Trophoblast cell (in vitro differentiated cells and primary cell): ENCODE results near the gene NXN.
"Not testable (repeated sequence)": the region's sequence is repeated elsewhere in the genome, so short reads cannot be mapped to it uniquely, and the experiment has no call there.

Experiments
- DNase-seq, 2 donors: peaks; one replicate each; pipeline ENCODE4 v3.0.0-alpha.2; 2016
- H2AFZ ChIP-seq: 2 replicates; pipeline ENCODE4 v1.6.1; 2013; ENCODE audit warnings: low read length, moderate library complexity, mild to moderate bottlenecking; ENCODE audit not compliant: insufficient read depth, poor library complexity
- H2AK5ac ChIP-seq: 2 replicates; pipeline ENCODE4 v1.6.1; 2013; ENCODE audit warnings: mild to moderate bottlenecking, low read length
- H2BK120ac ChIP-seq: 2 replicates; pipeline ENCODE4 v1.6.1; 2013; ENCODE audit warnings: low read length, mild to moderate bottlenecking, moderate library complexity; ENCODE audit not compliant: insufficient read depth, poor library complexity
- H2BK12ac ChIP-seq: 2 replicates; pipeline ENCODE4 v1.6.1; 2013; ENCODE audit warnings: mild to moderate bottlenecking, low read length, moderate library complexity
- H2BK5ac ChIP-seq: 2 replicates; pipeline ENCODE4 v1.6.1; 2013; ENCODE audit warnings: low read length, low read depth, moderate library complexity, mild to moderate bottlenecking; ENCODE audit not compliant: poor library complexity
- H3K14ac ChIP-seq: 2 replicates; pipeline ENCODE4 v1.6.1; 2013; ENCODE audit warnings: mild to moderate bottlenecking, low read length
- H3K18ac ChIP-seq: 2 replicates; pipeline ENCODE4 v1.6.1; 2013; ENCODE audit warnings: mild to moderate bottlenecking, low read length
- H3K23ac ChIP-seq: 2 replicates; pipeline ENCODE4 v1.6.1; 2013; ENCODE audit warnings: low read length
- H3K27ac ChIP-seq: 2 replicates; pipeline ENCODE4 v1.5.1; 2013; ENCODE audit warnings: low read depth, mild to moderate bottlenecking, inconsistent platforms, low read length, moderate library complexity
- H3K27me3 ChIP-seq: 2 replicates; pipeline ENCODE4 v1.6.1; 2013; ENCODE audit warnings: inconsistent platforms, mild to moderate bottlenecking, low read length, moderate library complexity; ENCODE audit not compliant: insufficient read depth
- H3K36me3 ChIP-seq, 2 experiments: 1 replicate in 1 of 2; 2 replicates in 1 of 2; pipeline ENCODE4 v1.6.1; 2013; ENCODE audit warnings: low read length in 2 of 2, mild to moderate bottlenecking in 2 of 2, moderate library complexity in 1 of 2; ENCODE audit not compliant: insufficient read depth in 2 of 2, control insufficient read depth in 1 of 2
- H3K4ac ChIP-seq: 2 replicates; pipeline ENCODE4 v1.6.1; 2013; ENCODE audit warnings: low read depth, mild to moderate bottlenecking, low read length, moderate library complexity
- H3K4me1 ChIP-seq, 2 experiments: 1 replicate in 1 of 2; 2 replicates in 1 of 2; pipeline ENCODE4 v1.6.1; 2013; ENCODE audit warnings: low read length in 2 of 2, mild to moderate bottlenecking in 2 of 2, moderate library complexity in 1 of 2; ENCODE audit not compliant: insufficient read depth in 2 of 2, control insufficient read depth in 1 of 2
- H3K4me2 ChIP-seq: 2 replicates; pipeline ENCODE4 v1.6.1; 2013; ENCODE audit warnings: inconsistent platforms, mild to moderate bottlenecking, low read length, moderate library complexity
- H3K4me3 ChIP-seq: 2 replicates; pipeline ENCODE4 v1.5.1; 2013; ENCODE audit warnings: mild to moderate bottlenecking, low read depth, low read length, inconsistent platforms
- H3K79me1 ChIP-seq: one replicate; pipeline ENCODE4 v1.6.1; 2013; ENCODE audit warnings: low read length
- H3K79me2 ChIP-seq: 2 replicates; pipeline ENCODE4 v1.6.1; 2013; ENCODE audit warnings: low read length, mild to moderate bottlenecking; ENCODE audit not compliant: control insufficient read depth, insufficient read depth, poor library complexity
- H3K9ac ChIP-seq: 2 replicates; pipeline ENCODE4 v1.6.1; 2013; ENCODE audit warnings: mild to moderate bottlenecking, low read length
- H3K9me3 ChIP-seq: 2 replicates; pipeline ENCODE4 v1.6.1; 2013; ENCODE audit warnings: low read depth, mild to moderate bottlenecking, control low read depth, inconsistent platforms, low read length; ENCODE audit not compliant: insufficient read depth
- H4K12ac ChIP-seq: 2 replicates; pipeline ENCODE4 v1.6.1; 2013; ENCODE audit warnings: low read depth, mild to moderate bottlenecking, low read length, moderate library complexity
- H4K8ac ChIP-seq: 2 replicates; pipeline ENCODE4 v1.6.1; 2013; ENCODE audit warnings: low read depth, mild to moderate bottlenecking, low read length, moderate library complexity
- H4K91ac ChIP-seq: one replicate; pipeline ENCODE4 v1.6.1; 2013; ENCODE audit warnings: low read depth, mild to moderate bottlenecking, low read length, moderate library complexity
- WGBS: extraction: QIAGEN DNeasy Blood & Tissue Kit; methylation state at CpG from one replicate; pipeline ENCODE4 v1.1.7; 2013; ENCODE audit warnings: missing lambda C conversion rate; ENCODE audit not compliant: insufficient read length, insufficient coverage; ENCODE audit errors: extremely low coverage; 5-methylcytosine and 5-hydroxymethylcytosine counted together

Gene NXN

GRCh38 chr17:829614-830013 lies 150.0 kb downstream of the NXN start:
- H2BK120ac ChIP-seq, H3K27me3 ChIP-seq, H4K12ac ChIP-seq, H3K9me3 ChIP-seq, H3K18ac ChIP-seq, H3K79me2 ChIP-seq, H2AFZ ChIP-seq, H3K4me2 ChIP-seq, H2AK5ac ChIP-seq, H3K4me3 ChIP-seq, DNase-seq, H4K91ac ChIP-seq, H4K8ac ChIP-seq, H3K4me1 ChIP-seq, H2BK12ac ChIP-seq, H2BK5ac ChIP-seq, H3K4ac ChIP-seq, H3K14ac ChIP-seq, H3K27ac ChIP-seq, H3K23ac ChIP-seq, H3K79me1 ChIP-seq, H3K9ac ChIP-seq: not testable (repeated sequence)
- H3K36me3 ChIP-seq = peaks cover 10% of the 10 kb centered on the region in 2 experiments
- no CpG with 5 or more reads among the region's 3 CpGs for WGBS

GRCh38 chr17:828761-829160 lies 150.8 kb downstream of the NXN start:
- Histone ChIP-seq H2BK12ac (no peak overlapping the region), H2BK120ac (no peak overlapping the region), H4K91ac (no peak overlapping the region), H3K36me3 (peaks cover 15% of the 10 kb centered on the region in 2 experiments), H3K14ac (no peak overlapping the region), H4K8ac (no peak overlapping the region), H3K79me1 (no peaks in the 10 kb centered on the region), H3K4me1 (no peaks in the 10 kb centered on the region), H3K79me2 (no peaks in the 10 kb centered on the region), H3K4ac (no peak overlapping the region), H4K12ac (no peak overlapping the region), H3K9me3 (no peaks in the 10 kb centered on the region), H2AK5ac (no peak overlapping the region), H3K4me3 (no peak overlapping the region), H3K9ac (no peak overlapping the region), H3K23ac (no peak overlapping the region), H2BK5ac (no peak overlapping the region), H2AFZ (no peak overlapping the region), H3K4me2 (no peak overlapping the region), H3K27me3 (no peaks in the 10 kb centered on the region), H3K27ac (no peak overlapping the region), H3K18ac (no peak overlapping the region)
- no peak for DNase-seq
- WGBS = no CpG with 5 or more reads among the region's 5 CpGs

GRCh38 chr17:826778-827177 lies 152.8 kb downstream of the NXN start:
- Histone ChIP-seq H2BK120ac (no peak overlapping the region), H3K79me1 (no peaks in the 10 kb centered on the region), H3K14ac (no peak overlapping the region), H3K4ac (no peak overlapping the region), H2BK5ac (no peak overlapping the region), H3K79me2 (no peaks in the 10 kb centered on the region), H4K12ac (no peak overlapping the region), H2AFZ (no peak overlapping the region), H4K8ac (no peak overlapping the region), H3K27ac (no peak overlapping the region), H2AK5ac (no peak overlapping the region), H4K91ac (no peak overlapping the region), H3K4me2 (no peak overlapping the region), H3K4me3 (no peak overlapping the region), H3K18ac (no peak overlapping the region), H3K9ac (no peak overlapping the region), H2BK12ac (no peak overlapping the region), H3K36me3 (peaks cover 27 to 28% of the 10 kb centered on the region in 2 experiments), H3K27me3 (no peaks in the 10 kb centered on the region), H3K4me1 (no peaks in the 10 kb centered on the region), H3K23ac (no peak overlapping the region), H3K9me3 (no peaks in the 10 kb centered on the region)
- no peak for DNase-seq
- WGBS = no CpG with 5 or more reads among the region's 21 CpGs

- Histone ChIP-seq H3K9ac (no peak overlapping the region), H2BK5ac (no peak overlapping the region), H3K9me3 (no peaks in the 10 kb centered on the region), H3K4me2 (no peak overlapping the region), H3K14ac (no peak overlapping the region), H2BK12ac (no peak overlapping the region), H3K4me3 (no peak overlapping the region), H3K27me3 (no peaks in the 10 kb centered on the region), H3K79me1 (no peaks in the 10 kb centered on the region), H4K12ac (no peak overlapping the region), H3K79me2 (no peaks in the 10 kb centered on the region), H3K4me1 (no peaks in the 10 kb centered on the region), H3K36me3 (peaks cover 31 to 33% of the 10 kb centered on the region in 2 experiments), H3K27ac (no peak overlapping the region), H2AK5ac (no peak overlapping the region), H2BK120ac (no peak overlapping the region), H4K91ac (no peak overlapping the region), H2AFZ (no peak overlapping the region), H4K8ac (no peak overlapping the region), H3K4ac (no peak overlapping the region), H3K18ac (no peak overlapping the region), H3K23ac (no peak overlapping the region)
- no peak for DNase-seq
- WGBS = no CpG with 5 or more reads among the region's 17 CpGs
Measured at GRCh38 chr17:825216-825615, 154.4 kb downstream of the NXN start.
